Superior temporal gyrus (tissue), 1 donor: Measurements from ENCODE around the gene AATK.

Source experiments
- DNase-seq: peaks from one replicate; pipeline ENCODE4 v3.0.0-alpha.2; 2016; ENCODE audit errors: extremely low spot score

AATK gene

GRCh38 chr17:81166033-81166492 is at the start of gene AATK:
AATK (minus strand) TSS chr17:81166221; CDS start chr17:81165992, 229 bp downstream.
- no peak for DNase-seq

GRCh38 chr17:81213978-81214377 is 48.0 kb upstream of the AATK start:
- DNase-seq = no peak

- DNase-seq = no peak
Measured at GRCh38 chr17:81212365-81212764, 46.3 kb upstream of the AATK start.

- no peak for DNase-seq
Measured at GRCh38 chr17:81210868-81211267, 44.8 kb upstream of the AATK start.

- no peak for DNase-seq
Measured at GRCh38 chr17:81210466-81210865, 44.4 kb upstream of the AATK start.

GRCh38 chr17:81209141-81209540 is 43.1 kb upstream of the AATK start:
- DNase-seq = no peak

GRCh38 chr17:81208651-81209050 is 42.6 kb upstream of the AATK start:
- no peak for DNase-seq

GRCh38 chr17:81207610-81208581 is 41.9 kb upstream of the AATK start:
- DNase-seq = no peak

GRCh38 chr17:81206657-81207056 is 40.6 kb upstream of the AATK start:
- no peak for DNase-seq

GRCh38 chr17:81206166-81206565 is 40.1 kb upstream of the AATK start:
- DNase-seq = no peak

GRCh38 chr17:81204578-81204977 is 38.6 kb upstream of the AATK start:
- DNase-seq = no peak

GRCh38 chr17:81203136-81203535 is 37.1 kb upstream of the AATK start:
- no peak for DNase-seq

- DNase-seq = no peak
Measured at GRCh38 chr17:81202318-81202717, 36.3 kb upstream of the AATK start.

GRCh38 chr17:81200695-81201580 is 34.9 kb upstream of the AATK start:
- DNase-seq = peak; percentile 90

- DNase-seq = no peak
Measured at GRCh38 chr17:81200201-81200600, 34.2 kb upstream of the AATK start.

- DNase-seq = no peak
Measured at GRCh38 chr17:81199482-81199830, 33.4 kb upstream of the AATK start.

- no peak for DNase-seq
Measured at GRCh38 chr17:81198826-81199481, 32.9 kb upstream of the AATK start.

GRCh38 chr17:81197831-81198490 is 31.9 kb upstream of the AATK start:
- no peak for DNase-seq

GRCh38 chr17:81197409-81197795 is 31.4 kb upstream of the AATK start:
- DNase-seq = no peak

GRCh38 chr17:81196505-81197408 is 30.7 kb upstream of the AATK start:
- no peak for DNase-seq
